RWPE1 (cell line): ENCODE measurements around the gene OLFM2.

Experiments
- CTCF ChIA-PET: fragments of 350-600 bp; sonication (Branson Sonifier 250); formaldehyde crosslinking; extraction: SDS; loops from one replicate; lab custom pipeline; 2021; lab: Yijun Ruan, JAX
- POLR2A ChIA-PET: fragments of 400-600 bp; formaldehyde crosslinking; extraction: SDS; loops from one replicate; lab custom pipeline; 2020; ENCODE audit warnings: antibody characterized with exemption; ENCODE audit not compliant: low non-redundant PET; lab: Yijun Ruan, JAX
- DNase-seq: peaks from one replicate; pipeline ENCODE4 v3.0.0; 2012; ENCODE audit warnings: low spot score
- H3K27ac ChIP-seq: fragments of 450-650 bp; 2 replicates; pipeline ENCODE4 v1.5.1; 2017
- CTCF ChIP-seq: fragments of 450-650 bp; conservative IDR thresholded peaks from 2 replicates; pipeline ENCODE4 v1.5.1; 2017; ENCODE audit warnings: low read depth, mild to moderate bottlenecking

OLFM2 gene

DNA sequence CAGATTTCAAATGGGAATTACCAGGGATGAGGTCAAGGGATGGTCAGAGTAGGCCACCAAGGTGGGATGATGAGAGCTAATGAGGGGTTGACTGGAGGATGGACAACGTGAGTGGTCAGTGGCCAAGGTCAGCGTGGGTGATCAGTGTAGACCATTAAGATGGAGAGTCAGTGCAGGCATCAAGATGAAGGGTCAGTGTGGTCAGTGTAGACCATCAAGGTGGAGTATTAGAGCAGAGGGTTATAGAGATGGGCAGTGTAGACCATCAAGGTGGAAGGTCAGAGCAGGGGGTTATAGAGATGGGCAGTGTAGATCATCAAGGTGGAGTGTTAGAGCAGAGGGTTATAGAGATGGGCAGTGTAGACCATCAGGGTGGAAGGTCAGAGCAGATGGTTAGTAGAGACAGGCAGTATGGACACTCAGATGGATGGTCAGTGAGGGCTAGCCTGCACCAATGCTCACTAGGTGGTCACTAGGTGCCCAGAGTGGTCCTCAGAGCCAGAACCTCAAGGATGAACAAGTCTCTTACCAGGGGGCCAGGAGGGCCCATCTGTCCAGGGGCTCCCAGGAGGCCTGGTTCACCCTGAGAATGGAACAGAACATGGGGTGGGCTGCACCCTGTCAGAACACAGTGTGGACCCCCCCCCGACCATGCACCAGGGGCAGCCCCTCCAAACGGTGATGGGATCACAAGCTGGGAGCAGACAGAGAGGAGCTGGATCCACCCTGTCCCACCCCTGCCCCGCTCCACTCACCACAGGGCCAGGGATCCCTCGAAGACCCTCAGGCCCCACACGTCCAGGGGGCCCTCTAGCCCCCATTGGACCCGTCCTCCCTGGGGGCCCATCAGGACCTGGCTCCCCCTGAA, 32.7 kb upstream of the OLFM2 start:
- TF ChIP-seq CTCF: no peak
- ChIA-PET POLR2A (no interaction called here), CTCF (no interaction called here)
- no peak for DNase-seq
- no peak overlapping the region for H3K27ac ChIP-seq

- ChIA-PET POLR2A (no interaction called here), CTCF (no interaction called here)
- no peak overlapping the region for H3K27ac ChIP-seq
- DNase-seq: no peak
- TF ChIP-seq CTCF: no peak
These were observed 31.0 kb upstream of the OLFM2 start for GRCh38 chr19:9967326-9967725.

- CTCF ChIA-PET: no interaction called here
- H3K27ac ChIP-seq: no peak overlapping the region
- POLR2A ChIA-PET: no interaction called here
- no peak for TF ChIP-seq CTCF
- no peak for DNase-seq
These were observed 30.1 kb upstream of the OLFM2 start for GRCh38 chr19:9966448-9966847.

DNA sequence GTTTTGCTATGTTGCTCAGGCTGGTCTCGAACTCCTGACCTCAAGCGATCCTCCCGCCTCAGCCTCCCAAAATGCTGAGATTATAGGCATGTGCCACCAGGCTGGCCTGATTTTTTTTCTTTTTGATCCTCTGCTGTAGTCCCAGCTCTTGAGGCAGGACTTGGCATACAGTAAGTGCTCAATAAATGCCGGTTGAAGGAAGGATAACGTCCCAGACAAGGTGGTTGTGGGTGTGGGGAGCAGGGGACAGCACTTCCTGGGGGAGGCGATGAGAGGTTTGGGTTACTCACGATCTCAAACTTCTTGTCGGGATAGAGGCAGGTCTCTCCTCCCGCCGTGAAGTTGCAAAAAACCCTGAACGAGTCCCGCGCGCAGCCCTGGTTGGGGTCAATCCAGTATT, 29.7 kb upstream of the OLFM2 start:
- no peak overlapping the region for H3K27ac ChIP-seq
- ChIA-PET CTCF (no interaction called here), POLR2A (no interaction called here)
- TF ChIP-seq CTCF: no peak
- DNase-seq: no peak

GRCh38 chr19:9962623-9963290, 26.4 kb upstream of the OLFM2 start:
- no peak overlapping the region for H3K27ac ChIP-seq
- POLR2A ChIA-PET: interaction anchor here (0.5 kb wide), 1 partner anchor 14 kb away, joined by 3 read pairs; no protein-coding TSS in a partner anchor
- no peak for TF ChIP-seq CTCF
- CTCF ChIA-PET: interaction anchor here (0.9 kb wide), 1 partner anchor 65 kb away, joined by 3 read pairs; no protein-coding TSS in a partner anchor
- no peak for DNase-seq

GRCh38 chr19:9961103-9961502, 24.8 kb upstream of the OLFM2 start:
- no peak for DNase-seq
- ChIA-PET POLR2A (no interaction called here), CTCF (interaction anchor here (0.6 to 1.8 kb wide), 2 partner anchors 25 to 67 kb away, joined by 3 to 7 read pairs; no protein-coding TSS in a partner anchor)
- no peak for TF ChIP-seq CTCF
- no peak overlapping the region for H3K27ac ChIP-seq
